Measurements from ENCODE around the gene PLEKHO2. TPM values are rescaled to one million over a fixed set of nuclear protein-coding genes. Genes with fewer than 3 reads are reported as not detected.
A peak's percentile ranks its signal among the peaks of the same experiment; 100 is the strongest.

The PLEKHO2 gene
- total and polyA plus RNA-seq, 2 experiments from 2014 or later, result 9.0 to 29.4 TPM

DNA sequence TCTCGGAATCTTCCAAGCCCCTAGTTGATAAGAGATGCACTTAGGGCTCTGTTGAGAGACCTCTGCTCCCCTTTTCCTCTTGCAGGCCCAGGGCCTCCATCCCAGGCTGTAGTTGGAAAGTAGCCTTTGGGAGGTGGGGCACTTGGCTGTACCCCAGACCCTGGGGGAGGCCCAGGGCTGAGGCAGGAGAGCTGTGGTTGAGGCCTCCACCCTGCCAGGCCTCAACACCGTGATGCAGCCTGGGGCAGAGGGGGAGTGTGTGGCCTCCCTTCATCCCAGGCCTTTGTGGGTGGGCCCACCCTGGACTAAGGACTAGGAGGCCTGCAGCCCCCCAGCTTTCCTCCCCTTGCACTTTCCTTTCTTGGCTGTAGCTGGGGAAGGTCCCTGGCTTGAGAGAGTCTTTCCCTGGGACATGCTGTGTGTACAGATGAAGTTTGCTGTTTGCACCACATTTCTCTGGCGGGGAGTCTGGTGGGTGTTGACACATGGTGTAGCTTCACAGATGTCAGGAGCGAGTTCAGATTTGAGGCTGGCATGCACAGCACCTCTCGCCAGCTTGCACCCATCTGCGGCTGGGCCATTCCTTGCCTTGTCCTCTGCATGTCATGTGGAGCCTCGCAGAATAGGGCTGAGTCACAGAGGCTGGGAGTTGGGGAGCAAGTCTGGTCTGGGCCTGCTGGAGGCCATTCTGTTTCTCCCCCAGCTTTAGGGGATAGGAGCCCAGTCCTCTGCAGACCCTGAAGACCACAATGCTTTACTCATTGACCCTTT, 13.7 kb downstream of the PLEKHO2 start:
- TF ChIP-seq ZNF331 (CRISPR knock-in tag; IDR thresholded peaks at IDR 0.05; ENCODE audit: low read depth) (no peak), EZH2phosphoT487 (IDR thresholded peaks at IDR 0.05; ENCODE audit: unreplicated experiment) (no peak)
- Mint-ChIP-seq H3K27ac (peak overlapping the region; percentile 71), H3K36me3 (ENCODE audit: low read depth) (peaks cover 72% of the 10 kb centered on the region), H3K4me1 (peaks cover 47% of the 10 kb centered on the region), H3K9me3 (no peaks in the 10 kb centered on the region), H3K27me3 (ENCODE audit: insufficient read depth, low read depth, poor library complexity) (peaks cover 6% of the 10 kb centered on the region), H3K4me3 (no peak overlapping the region)
- H3K4me3 ChIP-seq, result no peak overlapping the region
- H3K9me2 ChIP-seq (ENCODE audit: insufficient read depth), result no peaks in the 10 kb centered on the region
- peaks cover 67% of the 10 kb centered on the region for H3K79me2 ChIP-seq (replicated peaks; ENCODE audit: insufficient read depth)
- peaks cover 16% of the 10 kb centered on the region for H3F3A ChIP-seq (replicated peaks; ENCODE audit: low read depth)
- no peak overlapping the region for H3K27ac ChIP-seq (ENCODE audit: low read depth)
- ATAC-seq (no peak), DNase-seq (ENCODE audit: low spot score) (no peak)
- H2AFZ ChIP-seq, result no peak overlapping the region
- no peaks in the 10 kb centered on the region for H3K27me3 ChIP-seq (ENCODE audit: insufficient read depth)
- no peak overlapping the region for H3K4me2 ChIP-seq
- H3K36me3 ChIP-seq (ENCODE audit: insufficient read depth), result peaks cover 13% of the 10 kb centered on the region; the same call in 1 of the 2 replicates
- H3K4me1 ChIP-seq (ENCODE audit: insufficient read depth), result peaks cover 32% of the 10 kb centered on the region
- peaks cover 29% of the 10 kb centered on the region for H4K20me1 ChIP-seq (replicated peaks; ENCODE audit: insufficient read depth)

DNA sequence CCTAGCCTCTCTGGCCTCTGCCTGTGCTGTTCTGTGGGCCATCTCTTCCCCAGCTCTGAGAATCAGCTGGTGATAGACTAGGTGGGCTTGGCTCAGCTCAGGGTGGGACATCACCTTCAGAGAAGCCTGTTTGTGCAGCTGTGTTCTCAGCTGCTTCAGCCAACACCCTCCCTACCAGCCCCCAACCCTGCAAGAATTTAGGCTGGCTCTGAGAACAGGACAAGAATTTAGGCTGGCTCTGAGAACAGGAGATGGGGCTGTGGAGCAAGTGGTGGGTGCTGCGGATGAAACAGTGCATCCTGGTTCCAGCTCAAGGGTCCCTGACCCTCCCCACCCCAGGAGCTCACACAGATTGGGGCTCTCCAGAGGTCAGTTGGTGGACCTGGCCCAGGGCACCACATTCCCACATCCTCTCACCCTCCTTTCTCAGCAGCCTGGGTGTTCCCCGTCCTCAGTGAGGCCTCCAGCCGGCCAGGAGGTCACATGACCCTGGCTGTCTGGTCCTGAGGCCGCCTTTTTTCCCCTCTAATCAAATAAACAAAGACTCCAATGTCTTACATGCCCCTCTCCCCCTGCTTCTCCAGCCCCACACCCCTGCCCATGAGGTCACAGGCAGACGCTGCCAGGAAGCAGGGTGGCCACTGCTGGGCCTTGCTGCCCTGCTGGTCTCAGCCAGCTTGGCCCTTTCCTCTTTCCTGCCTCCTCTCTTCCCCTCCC, 14.9 kb downstream of the PLEKHO2 start:
- H4K20me1 ChIP-seq (replicated peaks; ENCODE audit: insufficient read depth), result peaks cover 22% of the 10 kb centered on the region
- no peaks in the 10 kb centered on the region for H3K9me2 ChIP-seq (ENCODE audit: insufficient read depth)
- no peak overlapping the region for H3K4me3 ChIP-seq
- Mint-ChIP-seq H3K27me3 (ENCODE audit: insufficient read depth, low read depth, poor library complexity) (peaks cover 9% of the 10 kb centered on the region), H3K36me3 (ENCODE audit: low read depth) (peaks cover 77% of the 10 kb centered on the region), H3K9me3 (no peaks in the 10 kb centered on the region), H3K27ac (peak overlapping the region; percentile 75), H3K4me1 (peaks cover 43% of the 10 kb centered on the region), H3K4me3 (no peak overlapping the region; the same call in 2 of the 3 replicates)
- peak; percentile 28 for ATAC-seq
- no peak overlapping the region for H2AFZ ChIP-seq
- DNase-seq (ENCODE audit: low spot score), result no peak
- H3K4me2 ChIP-seq, result peak overlapping the region; percentile 20; the same call in 1 of the 2 replicates
- H3K27ac ChIP-seq (ENCODE audit: low read depth), result peak overlapping the region; percentile 74; the same call in 1 of the 2 replicates
- peaks cover 8% of the 10 kb centered on the region; the same call in 1 of the 2 replicates for H3K36me3 ChIP-seq (ENCODE audit: insufficient read depth)
- peaks cover 28% of the 10 kb centered on the region for H3K4me1 ChIP-seq (ENCODE audit: insufficient read depth)
- H3K79me2 ChIP-seq (replicated peaks; ENCODE audit: insufficient read depth), result peaks cover 56% of the 10 kb centered on the region
- no peaks in the 10 kb centered on the region for H3K27me3 ChIP-seq (ENCODE audit: insufficient read depth)
- TF ChIP-seq CTCF (conservative IDR thresholded peaks at IDR 0.05; ENCODE audit: low read depth in 2 of 2) (0 out of 4 replicates have a peak, but pooled peaks of 1 of the 2 experiments have one; percentile 1), EZH2 (IDR thresholded peaks at IDR 0.05; ENCODE audit: low read depth, unreplicated experiment) (no peak)
- TF ChIP-seq, protein P1, sequence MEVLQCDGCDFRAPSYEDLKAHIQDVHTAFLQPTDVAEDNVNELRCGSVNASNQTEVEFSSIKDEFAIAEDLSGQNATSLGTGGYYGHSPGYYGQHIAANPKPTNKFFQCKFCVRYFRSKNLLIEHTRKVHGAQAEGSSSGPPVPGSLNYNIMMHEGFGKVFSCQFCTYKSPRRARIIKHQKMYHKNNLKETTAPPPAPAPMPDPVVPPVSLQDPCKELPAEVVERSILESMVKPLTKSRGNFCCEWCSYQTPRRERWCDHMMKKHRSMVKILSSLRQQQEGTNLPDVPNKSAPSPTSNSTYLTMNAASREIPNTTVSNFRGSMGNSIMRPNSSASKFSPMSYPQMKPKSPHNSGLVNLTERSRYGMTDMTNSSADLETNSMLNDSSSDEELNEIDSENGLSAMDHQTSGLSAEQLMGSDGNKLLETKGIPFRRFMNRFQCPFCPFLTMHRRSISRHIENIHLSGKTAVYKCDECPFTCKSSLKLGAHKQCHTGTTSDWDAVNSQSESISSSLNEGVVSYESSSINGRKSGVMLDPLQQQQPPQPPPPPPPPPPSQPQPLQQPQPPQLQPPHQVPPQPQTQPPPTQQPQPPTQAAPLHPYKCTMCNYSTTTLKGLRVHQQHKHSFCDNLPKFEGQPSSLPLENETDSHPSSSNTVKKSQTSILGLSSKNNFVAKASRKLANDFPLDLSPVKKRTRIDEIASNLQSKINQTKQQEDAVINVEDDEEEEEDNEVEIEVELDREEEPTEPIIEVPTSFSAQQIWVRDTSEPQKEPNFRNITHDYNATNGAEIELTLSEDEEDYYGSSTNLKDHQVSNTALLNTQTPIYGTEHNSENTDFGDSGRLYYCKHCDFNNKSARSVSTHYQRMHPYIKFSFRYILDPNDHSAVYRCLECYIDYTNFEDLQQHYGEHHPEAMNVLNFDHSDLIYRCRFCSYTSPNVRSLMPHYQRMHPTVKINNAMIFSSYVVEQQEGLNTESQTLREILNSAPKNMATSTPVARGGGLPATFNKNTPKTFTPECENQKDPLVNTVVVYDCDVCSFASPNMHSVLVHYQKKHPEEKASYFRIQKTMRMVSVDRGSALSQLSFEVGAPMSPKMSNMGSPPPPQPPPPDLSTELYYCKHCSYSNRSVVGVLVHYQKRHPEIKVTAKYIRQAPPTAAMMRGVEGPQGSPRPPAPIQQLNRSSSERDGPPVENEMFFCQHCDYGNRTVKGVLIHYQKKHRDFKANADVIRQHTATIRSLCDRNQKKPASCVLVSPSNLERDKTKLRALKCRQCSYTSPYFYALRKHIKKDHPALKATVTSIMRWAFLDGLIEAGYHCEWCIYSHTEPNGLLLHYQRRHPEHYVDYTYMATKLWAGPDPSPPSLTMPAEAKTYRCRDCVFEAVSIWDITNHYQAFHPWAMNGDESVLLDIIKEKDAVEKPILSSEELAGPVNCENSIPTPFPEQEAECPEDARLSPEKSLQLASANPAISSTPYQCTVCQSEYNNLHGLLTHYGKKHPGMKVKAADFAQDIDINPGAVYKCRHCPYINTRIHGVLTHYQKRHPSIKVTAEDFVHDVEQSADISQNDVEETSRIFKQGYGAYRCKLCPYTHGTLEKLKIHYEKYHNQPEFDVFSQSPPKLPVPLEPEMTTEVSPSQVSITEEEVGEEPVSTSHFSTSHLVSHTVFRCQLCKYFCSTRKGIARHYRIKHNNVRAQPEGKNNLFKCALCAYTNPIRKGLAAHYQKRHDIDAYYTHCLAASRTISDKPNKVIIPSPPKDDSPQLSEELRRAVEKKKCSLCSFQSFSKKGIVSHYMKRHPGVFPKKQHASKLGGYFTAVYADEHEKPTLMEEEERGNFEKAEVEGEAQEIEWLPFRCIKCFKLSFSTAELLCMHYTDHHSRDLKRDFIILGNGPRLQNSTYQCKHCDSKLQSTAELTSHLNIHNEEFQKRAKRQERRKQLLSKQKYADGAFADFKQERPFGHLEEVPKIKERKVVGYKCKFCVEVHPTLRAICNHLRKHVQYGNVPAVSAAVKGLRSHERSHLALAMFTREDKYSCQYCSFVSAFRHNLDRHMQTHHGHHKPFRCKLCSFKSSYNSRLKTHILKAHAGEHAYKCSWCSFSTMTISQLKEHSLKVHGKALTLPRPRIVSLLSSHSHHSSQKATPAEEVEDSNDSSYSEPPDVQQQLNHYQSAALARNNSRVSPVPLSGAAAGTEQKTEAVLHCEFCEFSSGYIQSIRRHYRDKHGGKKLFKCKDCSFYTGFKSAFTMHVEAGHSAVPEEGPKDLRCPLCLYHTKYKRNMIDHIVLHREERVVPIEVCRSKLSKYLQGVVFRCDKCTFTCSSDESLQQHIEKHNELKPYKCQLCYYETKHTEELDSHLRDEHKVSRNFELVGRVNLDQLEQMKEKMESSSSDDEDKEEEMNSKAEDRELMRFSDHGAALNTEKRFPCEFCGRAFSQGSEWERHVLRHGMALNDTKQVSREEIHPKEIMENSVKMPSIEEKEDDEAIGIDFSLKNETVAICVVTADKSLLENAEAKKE (CRISPR knock-in tag; IDR thresholded peaks at IDR 0.05), result no peak
- 0 out of 2 replicates have a peak, but pooled peaks cover 7% of the 10 kb centered on the region for H3F3A ChIP-seq (replicated peaks; ENCODE audit: low read depth)
